DND-41 (cell line): ENCODE results near the gene PLA2G4E.

Experiments used
- ATAC-seq: fragments of 200-7000 bp; cut with Tn5 transposase; 3 replicates; pipeline ENCODE4 v1.9.1; 2021; ENCODE audit warnings: low read depth; ENCODE audit not compliant: insufficient read depth
- DNase-seq: peaks from one replicate; pipeline ENCODE4 v3.0.0-alpha.2; 2020
- H2AFZ ChIP-seq: 2 replicates; pipeline ENCODE4 v1.6.0; 2012; ENCODE audit warnings: low read depth, low read length
- H3K27ac ChIP-seq: 2 replicates; pipeline ENCODE4 v1.5.1; 2012; ENCODE audit warnings: low read length, inconsistent platforms
- H3K27me3 ChIP-seq: fragments of 200-600 bp; sonication (generic); 2 replicates; pipeline ENCODE4 v1.6.0; 2012; ENCODE audit warnings: low read length, mild to moderate bottlenecking, inconsistent platforms; ENCODE audit not compliant: insufficient read depth, poor library complexity
- H3K36me3 ChIP-seq: 2 replicates; pipeline ENCODE4 v1.5.1; 2012; ENCODE audit warnings: low read length, inconsistent platforms; ENCODE audit not compliant: insufficient read depth
- H3K4me1 ChIP-seq: 2 replicates; pipeline ENCODE4 v1.5.1; 2012; ENCODE audit warnings: mild to moderate bottlenecking, low read length; ENCODE audit not compliant: insufficient read depth
- H3K4me2 ChIP-seq: 2 replicates; pipeline ENCODE4 v1.6.0; 2012; ENCODE audit warnings: mild to moderate bottlenecking, moderate library complexity, low read length, inconsistent platforms; ENCODE audit not compliant: insufficient read depth
- H3K4me3 ChIP-seq, 2 experiments: fragments of 200-600 bp in 1 of 2; shearing (Covaris generic) in 1 of 2; 2 replicates each; pipeline ENCODE4 v1.5.1; 2012 to 2016; ENCODE audit warnings: inconsistent platforms in 2 of 2, low read length in 2 of 2, mild to moderate bottlenecking in 2 of 2, low read depth in 1 of 2, moderate library complexity in 1 of 2
- H3K79me2 ChIP-seq: 2 replicates; pipeline ENCODE4 v1.6.0; 2012; ENCODE audit warnings: low read length, inconsistent platforms; ENCODE audit not compliant: insufficient read depth
- H3K9ac ChIP-seq: 2 replicates; pipeline ENCODE4 v1.6.0; 2012; ENCODE audit warnings: low read depth, mild to moderate bottlenecking, inconsistent platforms, low read length, moderate library complexity
- H3K9me3 ChIP-seq: 2 replicates; pipeline ENCODE4 v1.5.1; 2012; ENCODE audit warnings: low read length, moderate library complexity, mild to moderate bottlenecking, inconsistent platforms; ENCODE audit not compliant: insufficient read depth, severe bottlenecking
- H4K20me1 ChIP-seq: 2 replicates; pipeline ENCODE4 v1.6.0; 2012; ENCODE audit warnings: low read length; ENCODE audit not compliant: insufficient read depth
- CTCF ChIP-seq: IDR thresholded peaks from 2 replicates; pipeline ENCODE4 v1.5.1; 2012; ENCODE audit warnings: borderline replicate concordance, low read length, moderate library complexity, mild to moderate bottlenecking; ENCODE audit not compliant: poor library complexity, severe bottlenecking; ENCODE audit errors: extremely low read depth
- EZH2 ChIP-seq: IDR thresholded peaks from 3 replicates; pipeline ENCODE4 v1.6.1; 2012; ENCODE audit warnings: borderline replicate concordance, low read depth, mild to moderate bottlenecking, moderate library complexity, low read length, inconsistent platforms; ENCODE audit not compliant: severe bottlenecking

PLA2G4E gene

GRCh38 chr15:41968701-41969100 lies 52.1 kb downstream of the PLA2G4E start:
- Histone ChIP-seq H3K27me3 (peaks cover 22% of the 10 kb centered on the region), H3K4me2 (no peak overlapping the region), H3K79me2 (no peaks in the 10 kb centered on the region), H4K20me1 (no peaks in the 10 kb centered on the region), H3K4me3 (no peak overlapping the region), H2AFZ (no peak overlapping the region), H3K36me3 (no peaks in the 10 kb centered on the region), H3K27ac (no peak overlapping the region), H3K9ac (no peak overlapping the region), H3K9me3 (no peaks in the 10 kb centered on the region), H3K4me1 (peaks cover 19% of the 10 kb centered on the region)
- no peak for ATAC-seq
- no peak for TF ChIP-seq CTCF
- TF ChIP-seq EZH2, result no peak
- DNase-seq, result no peak

DNA sequence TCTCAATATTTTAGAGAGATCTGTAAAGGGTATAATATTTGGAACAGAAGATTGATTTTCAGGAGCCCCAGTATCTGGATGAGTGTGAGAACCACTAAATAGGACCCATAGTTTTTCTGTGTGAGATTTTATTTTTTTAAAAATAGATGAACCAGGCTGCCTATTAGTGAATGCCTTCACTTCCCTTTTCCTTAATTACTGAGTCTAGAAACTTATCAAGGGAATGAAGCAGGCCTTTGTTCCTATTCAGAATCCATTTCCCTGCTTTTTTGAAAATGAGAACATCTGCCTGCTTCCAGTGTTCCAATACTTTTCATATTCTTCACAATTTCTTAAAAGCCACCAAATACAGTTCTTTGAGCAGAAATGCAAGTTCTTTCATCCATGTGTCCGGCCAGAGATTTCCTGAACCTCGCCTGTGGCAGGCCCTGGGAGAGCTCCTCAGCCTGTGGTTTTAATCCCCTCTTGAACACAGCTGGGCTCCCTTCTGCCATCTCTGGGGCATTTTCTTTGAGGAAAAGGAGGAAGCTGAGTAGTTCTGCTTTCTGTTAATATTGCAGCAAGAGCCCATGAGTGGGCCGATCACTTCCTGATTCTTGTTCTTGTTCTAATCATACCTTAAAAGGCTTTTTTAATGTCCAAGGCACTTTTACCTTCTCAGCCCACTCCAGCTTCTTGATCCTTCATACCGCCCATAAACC lies 53.2 kb downstream of the PLA2G4E start:
- Histone ChIP-seq H4K20me1 (no peaks in the 10 kb centered on the region), H3K4me3 (no peak overlapping the region), H3K27ac (no peak overlapping the region), H3K79me2 (no peaks in the 10 kb centered on the region), H3K4me1 (peaks cover 14% of the 10 kb centered on the region), H3K9me3 (no peaks in the 10 kb centered on the region), H3K27me3 (peaks cover 19% of the 10 kb centered on the region), H2AFZ (no peak overlapping the region), H3K36me3 (no peaks in the 10 kb centered on the region), H3K9ac (no peak overlapping the region), H3K4me2 (no peak overlapping the region)
- TF ChIP-seq EZH2, result no peak
- TF ChIP-seq CTCF, result no peak
- no peak for ATAC-seq
- DNase-seq, result no peak

DNA sequence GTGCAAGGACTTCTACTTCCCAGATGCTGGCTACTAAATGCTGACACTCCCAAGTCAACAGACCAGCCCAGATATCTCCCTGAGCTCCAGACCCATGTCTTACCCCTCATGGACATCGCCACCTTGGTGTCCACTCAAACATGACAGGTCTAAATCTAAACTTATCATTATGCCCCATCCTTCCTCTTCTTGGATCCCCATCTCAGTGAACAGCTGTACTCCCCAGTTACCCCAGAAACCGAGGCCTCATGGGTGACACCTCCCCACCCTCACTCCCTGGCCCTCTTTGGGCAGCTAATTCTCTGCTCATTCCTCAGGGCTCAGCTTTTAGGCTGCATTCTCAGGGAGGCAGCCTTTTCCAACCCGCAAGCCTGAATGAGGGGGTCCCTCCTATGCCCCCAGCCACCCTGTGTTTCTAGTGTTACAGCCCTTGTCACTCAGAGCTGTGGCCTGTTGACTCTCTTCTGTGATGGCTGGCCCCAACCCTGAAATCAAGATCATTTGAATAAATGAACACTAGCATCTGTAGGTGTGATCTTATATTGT lies 53.8 kb downstream of the PLA2G4E start:
- H3K9me3 ChIP-seq, result no peaks in the 10 kb centered on the region
- H3K4me1 ChIP-seq, result peaks cover 12% of the 10 kb centered on the region
- H3K27ac ChIP-seq, result no peak overlapping the region
- H3K9ac ChIP-seq, result no peak overlapping the region
- H3K79me2 ChIP-seq, result no peaks in the 10 kb centered on the region
- TF ChIP-seq EZH2, result no peak
- TF ChIP-seq CTCF, result no peak
- H3K27me3 ChIP-seq, result peaks cover 12% of the 10 kb centered on the region
- no peak overlapping the region for H2AFZ ChIP-seq
- H3K4me3 ChIP-seq, result no peak overlapping the region
- no peak overlapping the region for H3K4me2 ChIP-seq
- ATAC-seq (no peak), DNase-seq (no peak)
- no peaks in the 10 kb centered on the region for H3K36me3 ChIP-seq
- no peaks in the 10 kb centered on the region for H4K20me1 ChIP-seq
